CD14-positive monocyte (primary cell): Measurements from ENCODE around the gene DOCK8. TPM values are rescaled to one million over a fixed set of nuclear protein-coding genes. Genes with fewer than 3 reads are reported as not detected.

Experiments used
- DNase-seq, 3 donors: peaks; one replicate each; pipeline ENCODE4 v3.0.0-alpha.2; 2011 to 2022
- H2AFZ ChIP-seq: 2 replicates; pipeline ENCODE4 v1.6.0; 2012; ENCODE audit warnings: mild to moderate bottlenecking, low read depth, low read length, inconsistent platforms; ENCODE audit not compliant: insufficient read depth, poor library complexity, severe bottlenecking
- H3K27ac ChIP-seq, 2 donors: 1 replicate in 1 of 2; 2 replicates in 1 of 2; pipeline ENCODE4 v1.5.1; 2012 to 2013; ENCODE audit warnings: low read length in 2 of 2, control low read depth in 1 of 2, inconsistent platforms in 1 of 2, low read depth in 1 of 2, mild to moderate bottlenecking in 1 of 2
- H3K27me3 ChIP-seq, 2 donors: one replicate each; pipeline versions ENCODE4 v1.6.0 to v1.6.1; 2011 to 2013; ENCODE audit warnings: low read length in 2 of 2; ENCODE audit not compliant: control insufficient read depth in 2 of 2, insufficient read depth in 2 of 2
- H3K36me3 ChIP-seq, 2 donors: replicated peaks in 1 of 2; 1 replicate in 1 of 2; 2 replicates in 1 of 2; pipeline versions ENCODE4 v1.5.1 to v1.6.1; 2012 to 2013; ENCODE audit warnings: low read length in 2 of 2, control low read depth in 1 of 2, inconsistent platforms in 1 of 2, mild to moderate bottlenecking in 1 of 2; ENCODE audit not compliant: insufficient read depth in 2 of 2, control insufficient read depth in 1 of 2
- H3K4me1 ChIP-seq, 2 donors: 1 replicate in 1 of 2; 2 replicates in 1 of 2; pipeline versions ENCODE4 v1.5.1 to v1.6.1; 2012 to 2013; ENCODE audit warnings: low read length in 2 of 2, control low read depth in 1 of 2, inconsistent platforms in 1 of 2, mild to moderate bottlenecking in 1 of 2, moderate library complexity in 1 of 2; ENCODE audit not compliant: insufficient read depth in 2 of 2, control insufficient read depth in 1 of 2
- H3K4me2 ChIP-seq: replicated peaks from 2 replicates; pipeline ENCODE3; 2012; ENCODE audit warnings: low read length, moderate library complexity, mild to moderate bottlenecking; ENCODE audit not compliant: poor library complexity, severe bottlenecking; ENCODE audit errors: extremely low read depth
- H3K4me3 ChIP-seq, 3 experiments: fragments of 200-600 bp in 1 of 3; sonication (generic) in 1 of 3; replicated peaks in 1 of 3; 1 replicate in 2 of 3; 2 replicates in 1 of 3; pipeline ENCODE4 v1.5.1; 2011 to 2013; ENCODE audit warnings: low read length in 3 of 3, mild to moderate bottlenecking in 3 of 3, control low read depth in 2 of 3, low read depth in 2 of 3, inconsistent platforms in 1 of 3, moderate library complexity in 1 of 3
- H3K79me2 ChIP-seq: 2 replicates; pipeline ENCODE4 v1.6.0; 2012; ENCODE audit warnings: mild to moderate bottlenecking, control low read depth, inconsistent platforms, low read length, moderate library complexity; ENCODE audit not compliant: insufficient read depth
- H3K9ac ChIP-seq: 2 replicates; pipeline ENCODE4 v1.6.0; 2017; ENCODE audit warnings: low read length, mild to moderate bottlenecking; ENCODE audit not compliant: insufficient read depth, poor library complexity, severe bottlenecking
- H3K9me3 ChIP-seq, 2 donors: replicated peaks in 1 of 2; 1 replicate in 1 of 2; 2 replicates in 1 of 2; pipeline versions ENCODE4 v1.5.1 to v1.6.1; 2012 to 2013; ENCODE audit warnings: low read length in 2 of 2, control low read depth in 1 of 2; ENCODE audit not compliant: control insufficient read depth in 1 of 2, insufficient read depth in 1 of 2
- H4K20me1 ChIP-seq: 2 replicates; pipeline ENCODE4 v1.6.0; 2012; ENCODE audit warnings: mild to moderate bottlenecking, low read length, control low read depth, moderate library complexity; ENCODE audit not compliant: insufficient read depth
- H3K27ac Mint-ChIP-seq, 7 donors: one replicate each; pipeline ENCODE4 v1.8.0; 2020; ENCODE audit warnings: mild to moderate bottlenecking in 7 of 7, mixed read lengths in 7 of 7, moderate library complexity in 6 of 7, inconsistent platforms in 2 of 7
- H3K27me3 Mint-ChIP-seq, 3 donors: one replicate each; pipeline ENCODE4 v1.8.0; 2021 to 2022; ENCODE audit warnings: low read depth in 3 of 3, mild to moderate bottlenecking in 3 of 3, mixed read lengths in 3 of 3, moderate library complexity in 3 of 3, inconsistent platforms in 1 of 3
- H3K36me3 Mint-ChIP-seq, 2 donors: one replicate each; pipeline ENCODE4 v1.8.0; 2020; ENCODE audit warnings: mixed read lengths in 2 of 2, inconsistent platforms in 1 of 2, mild to moderate bottlenecking in 1 of 2
- H3K4me1 Mint-ChIP-seq: one replicate; pipeline ENCODE4 v1.8.0; 2020; ENCODE audit warnings: mild to moderate bottlenecking, mixed read lengths
- H3K4me3 Mint-ChIP-seq, 2 donors: one replicate each; pipeline ENCODE4 v1.8.0; 2020; ENCODE audit warnings: mild to moderate bottlenecking in 2 of 2, mixed read lengths in 2 of 2, moderate library complexity in 1 of 2
- H3K9me3 Mint-ChIP-seq, 7 donors: one replicate each; pipeline ENCODE4 v1.8.0; 2020 to 2022; ENCODE audit warnings: mixed read lengths in 7 of 7, mild to moderate bottlenecking in 6 of 7, moderate library complexity in 6 of 7, inconsistent platforms in 2 of 7
- WGBS: methylation state at CpG from one replicate; pipeline ENCODE4 v1.1.5; 2013; ENCODE audit warnings: missing lambda C conversion rate; ENCODE audit not compliant: insufficient coverage; 5-methylcytosine and 5-hydroxymethylcytosine counted together
- intact Hi-C, 2 donors: fragments of 100-400 bp; cut with micrococcal nuclease; formaldehyde crosslinking; loops; one replicate each; pipeline versions ENCODE4 v1.15.0 to v1.15.1; 2023
- polyA plus RNA-seq, 3 donors: library from polyadenylated mRNA; depleted of rRNA in 1 of 3; unstranded in 2 of 3; stranded (reverse) in 1 of 3; fragments of 300-500 nt in 2 of 3; fragments of >200 nt in 1 of 3; fragmentation: Illumina TruSeq in 2 of 3; gene quantifications; 1 replicate in 2 of 3; 2 replicates in 1 of 3; pipeline ENCODE4 v1.2.3, GENCODE V29; 2012 to 2021
- TF ChIP-seq, protein P1 (sequence below): fragments of 200-600 bp; IDR thresholded peaks from one replicate; pipeline ENCODE4 v1.8.0; 2022; ENCODE audit warnings: antibody characterized with exemption, mild to moderate bottlenecking

Gene DOCK8
- polyA plus RNA-seq, 3 donors, result 46.8 to 100 (median 95.4) TPM

- Histone ChIP-seq H3K36me3 (peaks cover 86 to 98% of the 10 kb centered on the region in 2 donors), H3K4me3 (no peak overlapping the region), H3K4me2 (no peak overlapping the region), H3K9ac (no peak overlapping the region), H3K4me1 (no peaks in the 10 kb centered on the region), H3K27ac (no peak overlapping the region), H4K20me1 (peaks cover 60% of the 10 kb centered on the region), H3K79me2 (no peaks in the 10 kb centered on the region), H2AFZ (no peak overlapping the region), H3K27me3 (no peaks in the 10 kb centered on the region), H3K9me3 (no peaks in the 10 kb centered on the region)
- no peak overlapping the region for H3K4me3 Mint-ChIP-seq
- H3K27ac Mint-ChIP-seq, result no peak overlapping the region
- WGBS, result 98% methylated on average over 5 of the region's 5 CpGs
- DNase-seq, result no peak
- H3K36me3 Mint-ChIP-seq, result peaks cover 61 to 87% of the 10 kb centered on the region in 2 donors
- TF ChIP-seq, protein P1, sequence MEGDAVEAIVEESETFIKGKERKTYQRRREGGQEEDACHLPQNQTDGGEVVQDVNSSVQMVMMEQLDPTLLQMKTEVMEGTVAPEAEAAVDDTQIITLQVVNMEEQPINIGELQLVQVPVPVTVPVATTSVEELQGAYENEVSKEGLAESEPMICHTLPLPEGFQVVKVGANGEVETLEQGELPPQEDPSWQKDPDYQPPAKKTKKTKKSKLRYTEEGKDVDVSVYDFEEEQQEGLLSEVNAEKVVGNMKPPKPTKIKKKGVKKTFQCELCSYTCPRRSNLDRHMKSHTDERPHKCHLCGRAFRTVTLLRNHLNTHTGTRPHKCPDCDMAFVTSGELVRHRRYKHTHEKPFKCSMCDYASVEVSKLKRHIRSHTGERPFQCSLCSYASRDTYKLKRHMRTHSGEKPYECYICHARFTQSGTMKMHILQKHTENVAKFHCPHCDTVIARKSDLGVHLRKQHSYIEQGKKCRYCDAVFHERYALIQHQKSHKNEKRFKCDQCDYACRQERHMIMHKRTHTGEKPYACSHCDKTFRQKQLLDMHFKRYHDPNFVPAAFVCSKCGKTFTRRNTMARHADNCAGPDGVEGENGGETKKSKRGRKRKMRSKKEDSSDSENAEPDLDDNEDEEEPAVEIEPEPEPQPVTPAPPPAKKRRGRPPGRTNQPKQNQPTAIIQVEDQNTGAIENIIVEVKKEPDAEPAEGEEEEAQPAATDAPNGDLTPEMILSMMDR, result no peak
- H3K27me3 Mint-ChIP-seq, result no peaks in the 10 kb centered on the region
- intact Hi-C loops, result no loop called here
- H3K9me3 Mint-ChIP-seq, result no peaks in the 10 kb centered on the region
- H3K4me1 Mint-ChIP-seq, result no peaks in the 10 kb centered on the region
These were observed 199.9 kb downstream of the DOCK8 start for GRCh38 chr9:414595-414994.

GRCh38 chr9:419571-420171 is 205.0 kb downstream of the DOCK8 start:
- no peaks in the 10 kb centered on the region for H3K4me1 ChIP-seq
- H4K20me1 ChIP-seq, result peaks cover 95% of the 10 kb centered on the region
- peaks cover 98 to 100% of the 10 kb centered on the region in 2 donors for H3K36me3 ChIP-seq
- no peak overlapping the region for H3K9ac ChIP-seq
- no peaks in the 10 kb centered on the region for H3K4me1 Mint-ChIP-seq
- H3K27ac Mint-ChIP-seq, result no peak overlapping the region
- no peaks in the 10 kb centered on the region for H3K79me2 ChIP-seq
- 96% methylated on average over 3 of the region's 5 CpGs for WGBS
- no peak overlapping the region for H2AFZ ChIP-seq
- H3K9me3 Mint-ChIP-seq, result peaks cover 0 to 1% (median 0%) of the 10 kb centered on the region in 7 donors
- no peaks in the 10 kb centered on the region for H3K27me3 ChIP-seq
- no peak overlapping the region for H3K27ac ChIP-seq
- no peak overlapping the region for H3K4me3 Mint-ChIP-seq
- no peaks in the 10 kb centered on the region for H3K27me3 Mint-ChIP-seq
- peaks cover 85 to 89% of the 10 kb centered on the region in 2 donors for H3K36me3 Mint-ChIP-seq
- no peaks in the 10 kb centered on the region for H3K9me3 ChIP-seq
- DNase-seq, result no peak
- TF ChIP-seq, protein P1, result no peak
- H3K4me3 ChIP-seq, result no peak overlapping the region
- H3K4me2 ChIP-seq, result no peak overlapping the region
- intact Hi-C loops, result loop anchor here in 1 of 2 donors (10.0 kb wide), 1 partner anchor 55 kb away; no protein-coding TSS in a partner anchor
